ENCODE results near the gene TMEM108.

DNA sequence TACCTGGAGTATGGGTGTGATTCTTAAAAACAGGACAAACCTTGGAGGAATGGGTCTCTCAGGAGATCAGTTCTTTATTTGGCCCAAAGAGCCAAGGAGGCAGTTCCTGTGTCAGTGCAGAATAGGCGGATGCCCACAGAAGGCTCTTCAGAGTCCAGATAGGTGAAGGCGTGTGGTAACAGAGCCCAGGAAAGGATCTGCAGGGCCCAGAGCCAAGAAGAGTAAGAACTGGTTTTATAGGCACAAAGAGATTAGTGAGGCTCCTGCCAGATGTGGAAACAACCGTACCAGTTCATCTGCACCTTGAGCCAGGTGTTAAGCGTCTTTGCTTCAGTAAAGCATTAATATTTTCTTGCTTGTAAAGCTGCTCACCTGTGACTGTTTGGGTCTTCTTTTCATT lies 221.6 kb downstream of the TMEM108 start:
- no peak for TF ChIP-seq POLR2A (IDR thresholded peaks at IDR 0.05)
- TF ChIP-seq, protein P1, sequence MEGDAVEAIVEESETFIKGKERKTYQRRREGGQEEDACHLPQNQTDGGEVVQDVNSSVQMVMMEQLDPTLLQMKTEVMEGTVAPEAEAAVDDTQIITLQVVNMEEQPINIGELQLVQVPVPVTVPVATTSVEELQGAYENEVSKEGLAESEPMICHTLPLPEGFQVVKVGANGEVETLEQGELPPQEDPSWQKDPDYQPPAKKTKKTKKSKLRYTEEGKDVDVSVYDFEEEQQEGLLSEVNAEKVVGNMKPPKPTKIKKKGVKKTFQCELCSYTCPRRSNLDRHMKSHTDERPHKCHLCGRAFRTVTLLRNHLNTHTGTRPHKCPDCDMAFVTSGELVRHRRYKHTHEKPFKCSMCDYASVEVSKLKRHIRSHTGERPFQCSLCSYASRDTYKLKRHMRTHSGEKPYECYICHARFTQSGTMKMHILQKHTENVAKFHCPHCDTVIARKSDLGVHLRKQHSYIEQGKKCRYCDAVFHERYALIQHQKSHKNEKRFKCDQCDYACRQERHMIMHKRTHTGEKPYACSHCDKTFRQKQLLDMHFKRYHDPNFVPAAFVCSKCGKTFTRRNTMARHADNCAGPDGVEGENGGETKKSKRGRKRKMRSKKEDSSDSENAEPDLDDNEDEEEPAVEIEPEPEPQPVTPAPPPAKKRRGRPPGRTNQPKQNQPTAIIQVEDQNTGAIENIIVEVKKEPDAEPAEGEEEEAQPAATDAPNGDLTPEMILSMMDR (IDR thresholded peaks at IDR 0.05) = no peak

Measured in heart left ventricle (tissue), 13 donors.